ENCODE results near the gene DRG2. TPM values are rescaled to one million over a fixed set of nuclear protein-coding genes. Genes with fewer than 3 reads are reported as not detected.

The DRG2 gene
- total and polyA plus RNA-seq, 9 of the 15 experiments (the other 6 are each of a cell fraction or from before 2014, with no cell fraction given) = 6.6 to 36.7 (median 26.1) TPM

DNA sequence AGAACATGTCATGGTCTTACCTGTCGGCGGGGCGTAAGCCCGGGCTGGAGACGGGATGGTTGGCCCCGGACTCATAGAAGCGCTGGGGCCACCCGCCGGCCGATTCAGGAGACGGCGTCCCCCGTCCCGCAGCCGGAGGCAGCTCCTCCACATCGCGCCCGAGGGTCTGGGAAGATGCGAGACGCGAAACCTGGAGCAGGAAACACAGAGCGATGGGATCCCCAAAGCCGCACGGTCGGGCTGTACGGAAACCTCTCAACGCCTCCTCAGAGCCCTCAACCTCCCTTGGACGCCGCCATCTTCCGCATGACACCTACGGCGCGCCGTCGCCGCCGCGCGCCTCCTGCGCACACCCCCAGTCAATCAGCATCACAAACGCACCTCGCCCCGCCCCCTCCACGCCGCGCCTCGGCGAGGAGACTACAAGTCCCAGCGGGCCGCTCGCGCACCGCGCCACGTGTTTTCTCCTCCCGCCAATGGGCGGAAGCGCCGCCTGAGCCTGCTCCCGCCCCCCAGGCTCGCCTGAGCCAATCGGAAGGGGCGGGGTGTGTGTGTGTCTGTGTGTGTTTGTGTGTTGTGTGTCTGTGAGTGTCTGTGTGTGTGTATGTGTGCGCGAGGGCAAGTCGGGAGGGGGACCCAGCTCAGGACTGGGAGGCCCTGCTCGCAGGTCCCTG lies 48.8 kb upstream of the DRG2 start, which contains the start of the genes ATPAF2 and GID4 (continued):
- TF ChIP-seq THAP7 (CRISPR knock-in tag; IDR thresholded peaks at IDR 0.05) (no peak), ZNF76 (CRISPR knock-in tag; IDR thresholded peaks at IDR 0.05; ENCODE audit: borderline replicate concordance) (no peak), BMI1 (IDR thresholded peaks at IDR 0.05; ENCODE audit: low read length) (no peak), CSDE1 (IDR thresholded peaks at IDR 0.05) (no peak), HNRNPLL (IDR thresholded peaks at IDR 0.05; ENCODE audit: low read depth, low read length, poor library complexity, severe bottlenecking) (peak; percentile 77), NKRF (IDR thresholded peaks at IDR 0.05; ENCODE audit: borderline replicate concordance) (peak; percentile 74; the same call in 1 of the 2 replicates), ID3 (CRISPR knock-in tag; IDR thresholded peaks at IDR 0.05) (no peak), ID3 (tag; IDR thresholded peaks at IDR 0.05) (0 out of 2 replicates have a peak, but pooled peaks have one; percentile 52), SIN3B (IDR thresholded peaks at IDR 0.05; ENCODE audit: low read depth) (peak; percentile 94), ZNF695 (CRISPR knock-in tag; IDR thresholded peaks at IDR 0.05) (no peak), ZNF324 (CRISPR knock-in tag; IDR thresholded peaks at IDR 0.05) (no peak), MTA2 (IDR thresholded peaks at IDR 0.05; ENCODE audit: low read depth) (no peak), THRAP3 (IDR thresholded peaks at IDR 0.05; ENCODE audit: borderline replicate concordance) (no peak), BCL6 (CRISPR knock-in tag; IDR thresholded peaks at IDR 0.05) (no peak), RNF2 (IDR thresholded peaks at IDR 0.05) (no peak; the same call in 1 of the 2 replicates), ZNF699 (CRISPR knock-in tag; IDR thresholded peaks at IDR 0.05; ENCODE audit: insufficient replicate concordance) (no peak)
- TF ChIP-seq, protein P1, sequence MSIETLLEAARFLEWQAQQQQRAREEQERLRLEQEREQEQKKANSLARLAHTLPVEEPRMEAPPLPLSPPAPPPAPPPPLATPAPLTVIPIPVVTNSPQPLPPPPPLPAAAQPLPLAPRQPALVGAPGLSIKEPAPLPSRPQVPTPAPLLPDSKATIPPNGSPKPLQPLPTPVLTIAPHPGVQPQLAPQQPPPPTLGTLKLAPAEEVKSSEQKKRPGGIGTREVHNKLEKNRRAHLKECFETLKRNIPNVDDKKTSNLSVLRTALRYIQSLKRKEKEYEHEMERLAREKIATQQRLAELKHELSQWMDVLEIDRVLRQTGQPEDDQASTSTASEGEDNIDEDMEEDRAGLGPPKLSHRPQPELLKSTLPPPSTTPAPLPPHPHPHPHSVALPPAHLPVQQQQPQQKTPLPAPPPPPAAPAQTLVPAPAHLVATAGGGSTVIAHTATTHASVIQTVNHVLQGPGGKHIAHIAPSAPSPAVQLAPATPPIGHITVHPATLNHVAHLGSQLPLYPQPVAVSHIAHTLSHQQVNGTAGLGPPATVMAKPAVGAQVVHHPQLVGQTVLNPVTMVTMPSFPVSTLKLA (conservative IDR thresholded peaks at IDR 0.05) = peak; percentile 98 to 99
- TF ChIP-seq, protein P2, sequence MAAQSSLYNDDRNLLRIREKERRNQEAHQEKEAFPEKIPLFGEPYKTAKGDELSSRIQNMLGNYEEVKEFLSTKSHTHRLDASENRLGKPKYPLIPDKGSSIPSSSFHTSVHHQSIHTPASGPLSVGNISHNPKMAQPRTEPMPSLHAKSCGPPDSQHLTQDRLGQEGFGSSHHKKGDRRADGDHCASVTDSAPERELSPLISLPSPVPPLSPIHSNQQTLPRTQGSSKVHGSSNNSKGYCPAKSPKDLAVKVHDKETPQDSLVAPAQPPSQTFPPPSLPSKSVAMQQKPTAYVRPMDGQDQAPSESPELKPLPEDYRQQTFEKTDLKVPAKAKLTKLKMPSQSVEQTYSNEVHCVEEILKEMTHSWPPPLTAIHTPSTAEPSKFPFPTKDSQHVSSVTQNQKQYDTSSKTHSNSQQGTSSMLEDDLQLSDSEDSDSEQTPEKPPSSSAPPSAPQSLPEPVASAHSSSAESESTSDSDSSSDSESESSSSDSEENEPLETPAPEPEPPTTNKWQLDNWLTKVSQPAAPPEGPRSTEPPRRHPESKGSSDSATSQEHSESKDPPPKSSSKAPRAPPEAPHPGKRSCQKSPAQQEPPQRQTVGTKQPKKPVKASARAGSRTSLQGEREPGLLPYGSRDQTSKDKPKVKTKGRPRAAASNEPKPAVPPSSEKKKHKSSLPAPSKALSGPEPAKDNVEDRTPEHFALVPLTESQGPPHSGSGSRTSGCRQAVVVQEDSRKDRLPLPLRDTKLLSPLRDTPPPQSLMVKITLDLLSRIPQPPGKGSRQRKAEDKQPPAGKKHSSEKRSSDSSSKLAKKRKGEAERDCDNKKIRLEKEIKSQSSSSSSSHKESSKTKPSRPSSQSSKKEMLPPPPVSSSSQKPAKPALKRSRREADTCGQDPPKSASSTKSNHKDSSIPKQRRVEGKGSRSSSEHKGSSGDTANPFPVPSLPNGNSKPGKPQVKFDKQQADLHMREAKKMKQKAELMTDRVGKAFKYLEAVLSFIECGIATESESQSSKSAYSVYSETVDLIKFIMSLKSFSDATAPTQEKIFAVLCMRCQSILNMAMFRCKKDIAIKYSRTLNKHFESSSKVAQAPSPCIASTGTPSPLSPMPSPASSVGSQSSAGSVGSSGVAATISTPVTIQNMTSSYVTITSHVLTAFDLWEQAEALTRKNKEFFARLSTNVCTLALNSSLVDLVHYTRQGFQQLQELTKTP (IDR thresholded peaks at IDR 0.05; ENCODE audit: low read depth in 1 of 2, partially characterized antibody in 2 of 2) = peak in 1 of 2 experiments; percentile 78
- TF ChIP-seq, protein P3, sequence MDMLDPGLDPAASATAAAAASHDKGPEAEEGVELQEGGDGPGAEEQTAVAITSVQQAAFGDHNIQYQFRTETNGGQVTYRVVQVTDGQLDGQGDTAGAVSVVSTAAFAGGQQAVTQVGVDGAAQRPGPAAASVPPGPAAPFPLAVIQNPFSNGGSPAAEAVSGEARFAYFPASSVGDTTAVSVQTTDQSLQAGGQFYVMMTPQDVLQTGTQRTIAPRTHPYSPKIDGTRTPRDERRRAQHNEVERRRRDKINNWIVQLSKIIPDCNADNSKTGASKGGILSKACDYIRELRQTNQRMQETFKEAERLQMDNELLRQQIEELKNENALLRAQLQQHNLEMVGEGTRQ (CRISPR knock-in tag; IDR thresholded peaks at IDR 0.05) = peak; percentile 99
